ENCODE results near the gene IKZF2.

DNA sequence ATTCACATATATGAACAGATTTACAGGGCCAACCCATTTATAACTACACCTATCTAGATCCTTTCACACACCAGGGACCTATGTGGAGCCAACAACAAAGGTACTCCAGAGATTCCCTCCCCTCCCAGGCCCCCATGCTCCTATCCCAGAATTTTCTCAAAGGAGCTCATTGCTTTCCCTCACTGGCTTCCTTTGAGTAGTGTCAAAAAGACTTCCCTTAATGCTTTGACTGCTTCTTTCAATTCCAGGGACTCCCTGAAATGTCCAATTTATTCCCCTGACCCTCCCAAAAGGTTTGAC, 46.6 kb downstream of the IKZF2 start:
- TF ChIP-seq, protein P1, sequence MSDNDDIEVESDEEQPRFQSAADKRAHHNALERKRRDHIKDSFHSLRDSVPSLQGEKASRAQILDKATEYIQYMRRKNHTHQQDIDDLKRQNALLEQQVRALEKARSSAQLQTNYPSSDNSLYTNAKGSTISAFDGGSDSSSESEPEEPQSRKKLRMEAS (IDR thresholded peaks at IDR 0.05; ENCODE audit: insufficient read depth, insufficient read length): no peak
- TF ChIP-seq, protein P2, sequence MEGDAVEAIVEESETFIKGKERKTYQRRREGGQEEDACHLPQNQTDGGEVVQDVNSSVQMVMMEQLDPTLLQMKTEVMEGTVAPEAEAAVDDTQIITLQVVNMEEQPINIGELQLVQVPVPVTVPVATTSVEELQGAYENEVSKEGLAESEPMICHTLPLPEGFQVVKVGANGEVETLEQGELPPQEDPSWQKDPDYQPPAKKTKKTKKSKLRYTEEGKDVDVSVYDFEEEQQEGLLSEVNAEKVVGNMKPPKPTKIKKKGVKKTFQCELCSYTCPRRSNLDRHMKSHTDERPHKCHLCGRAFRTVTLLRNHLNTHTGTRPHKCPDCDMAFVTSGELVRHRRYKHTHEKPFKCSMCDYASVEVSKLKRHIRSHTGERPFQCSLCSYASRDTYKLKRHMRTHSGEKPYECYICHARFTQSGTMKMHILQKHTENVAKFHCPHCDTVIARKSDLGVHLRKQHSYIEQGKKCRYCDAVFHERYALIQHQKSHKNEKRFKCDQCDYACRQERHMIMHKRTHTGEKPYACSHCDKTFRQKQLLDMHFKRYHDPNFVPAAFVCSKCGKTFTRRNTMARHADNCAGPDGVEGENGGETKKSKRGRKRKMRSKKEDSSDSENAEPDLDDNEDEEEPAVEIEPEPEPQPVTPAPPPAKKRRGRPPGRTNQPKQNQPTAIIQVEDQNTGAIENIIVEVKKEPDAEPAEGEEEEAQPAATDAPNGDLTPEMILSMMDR (IDR thresholded peaks at IDR 0.05; ENCODE audit: extremely low read depth in 1 of 2, insufficient read depth in 1 of 2, low read depth in 1 of 2, low read length in 2 of 2): no peak

Measured in endothelial cell of umbilical vein (primary cell).